Stimulated activated naive CD8-positive, alpha-beta T cell treated with anti-CD3 and anti-CD28 coated beads, Interleukin-15, Interleukin-2, amounts not matched to agents 100 ng/mL and 50 ng/mL, for 24 hours (primary cell): ENCODE results near the gene CD81.
A peak's percentile ranks its signal among the peaks of the same experiment; 100 is the strongest.
"Not testable (repeated sequence)": the region's sequence is repeated elsewhere in the genome, so short reads cannot be mapped to it uniquely, and the experiment has no call there.

ENCODE experiments used
- H3K27ac Mint-ChIP-seq: one replicate; pipeline ENCODE4 v1.8.0; 2021; ENCODE audit warnings: mild to moderate bottlenecking, mixed read lengths
- H3K27me3 Mint-ChIP-seq: one replicate; pipeline ENCODE4 v1.8.0; 2021; ENCODE audit warnings: mixed read lengths
- H3K36me3 Mint-ChIP-seq: one replicate; pipeline ENCODE4 v1.8.0; 2021; ENCODE audit warnings: low read depth, mixed read lengths
- H3K4me1 Mint-ChIP-seq: one replicate; pipeline ENCODE4 v1.8.0; 2021; ENCODE audit warnings: low read depth, mixed read lengths
- H3K4me3 Mint-ChIP-seq: one replicate; pipeline ENCODE4 v1.8.0; 2021; ENCODE audit warnings: mild to moderate bottlenecking, mixed read lengths
- H3K9me3 Mint-ChIP-seq: one replicate; pipeline ENCODE4 v1.8.0; 2021; ENCODE audit warnings: mixed read lengths

Gene CD81, protein sequence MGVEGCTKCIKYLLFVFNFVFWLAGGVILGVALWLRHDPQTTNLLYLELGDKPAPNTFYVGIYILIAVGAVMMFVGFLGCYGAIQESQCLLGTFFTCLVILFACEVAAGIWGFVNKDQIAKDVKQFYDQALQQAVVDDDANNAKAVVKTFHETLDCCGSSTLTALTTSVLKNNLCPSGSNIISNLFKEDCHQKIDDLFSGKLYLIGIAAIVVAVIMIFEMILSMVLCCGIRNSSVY

DNA sequence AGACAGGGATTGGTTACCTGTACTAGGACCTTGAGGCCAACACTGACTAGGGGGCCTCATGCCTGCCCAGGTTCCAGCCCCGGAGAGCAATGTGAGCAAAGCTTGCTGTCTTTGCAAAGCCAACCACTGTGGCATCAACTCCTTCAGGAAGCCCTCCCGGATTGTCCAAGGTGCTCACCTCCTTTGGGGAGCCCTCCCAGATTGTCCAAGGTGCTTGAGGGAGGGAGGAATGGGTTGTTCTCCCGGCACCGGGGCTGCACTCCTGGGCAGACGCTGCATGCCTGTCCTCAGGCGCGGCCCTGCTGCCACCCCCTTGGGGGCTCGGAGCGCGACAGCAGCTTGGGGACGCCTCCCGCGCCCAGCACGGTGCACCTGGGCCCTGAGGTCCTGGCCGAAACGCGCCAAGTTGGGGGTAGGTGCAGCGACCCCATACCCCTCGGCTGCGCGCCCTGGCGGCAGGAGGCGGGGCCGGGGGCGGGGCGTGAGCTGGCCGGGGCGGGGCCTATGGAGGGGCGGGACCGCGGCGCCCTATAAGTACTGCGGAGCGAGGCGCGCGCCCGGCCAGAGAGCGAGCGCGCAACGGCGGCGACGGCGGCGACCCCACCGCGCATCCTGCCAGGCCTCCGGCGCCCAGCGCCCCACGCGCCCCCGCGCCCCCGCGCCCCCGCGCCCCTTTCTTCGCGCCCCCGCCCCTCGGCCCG, at the start of gene CD81:
TSS of gene CD81 (plus strand) at position 560 of the 701 bp plus-strand sequence. CDS start 240 bp downstream, outside the sequence.
- Mint-ChIP-seq H3K4me3 (peak within 1 kb of the TSS; percentile 90), H3K27me3 (no peaks in the 10 kb centered on the region), H3K27ac (peak within 1 kb of the TSS; percentile 77), H3K4me1 (peaks cover 26% of the 10 kb centered on the region), H3K36me3 (no peaks in the 10 kb centered on the region), H3K9me3 (no peaks in the 10 kb centered on the region)

GRCh38 chr11:2328021-2328420, 49.1 kb upstream of the CD81 start:
- H3K9me3 Mint-ChIP-seq, result no peaks in the 10 kb centered on the region
- no peaks in the 10 kb centered on the region for H3K36me3 Mint-ChIP-seq
- no peak overlapping the region for H3K4me3 Mint-ChIP-seq
- H3K4me1 Mint-ChIP-seq, result no peaks in the 10 kb centered on the region
- no peak overlapping the region for H3K27ac Mint-ChIP-seq
- peaks cover 15% of the 10 kb centered on the region for H3K27me3 Mint-ChIP-seq

DNA sequence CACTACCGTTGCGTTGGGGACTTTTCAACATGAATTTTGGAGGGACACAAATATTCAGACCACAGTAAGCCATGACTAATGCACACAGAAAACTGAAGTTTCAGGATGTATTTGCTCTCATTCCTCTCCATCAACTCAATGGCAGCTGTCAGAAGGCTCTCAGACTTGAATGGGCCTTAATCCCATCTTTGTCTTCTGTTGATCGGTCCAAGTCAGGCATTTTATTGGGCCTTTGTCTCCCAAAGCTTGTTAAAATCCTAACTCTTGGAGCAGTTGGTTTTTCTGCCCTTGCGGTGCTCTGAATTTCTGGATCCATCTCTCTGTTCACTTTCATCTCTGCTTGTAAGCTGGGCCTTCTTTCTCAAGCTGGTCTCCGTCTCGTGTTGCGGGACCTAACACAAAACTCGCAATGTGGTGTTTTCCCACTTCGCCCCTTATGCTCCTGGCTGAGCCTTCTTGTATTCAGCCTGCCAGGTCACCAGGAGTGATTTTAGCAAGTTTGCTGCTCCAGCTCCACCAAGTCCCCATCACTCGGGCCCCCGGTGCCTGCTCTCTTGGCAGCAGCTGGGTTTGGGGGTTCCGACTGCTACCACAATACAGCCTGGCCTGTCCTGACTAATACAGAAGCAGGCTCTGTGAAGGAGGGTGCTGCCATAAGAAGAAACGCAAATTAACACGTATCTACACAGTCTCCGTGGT, 48.3 kb upstream of the CD81 start:
- no peaks in the 10 kb centered on the region for H3K4me1 Mint-ChIP-seq
- H3K36me3 Mint-ChIP-seq, result no peaks in the 10 kb centered on the region
- H3K4me3 Mint-ChIP-seq, result no peak overlapping the region
- no peaks in the 10 kb centered on the region for H3K9me3 Mint-ChIP-seq
- peaks cover 15% of the 10 kb centered on the region for H3K27me3 Mint-ChIP-seq
- no peak overlapping the region for H3K27ac Mint-ChIP-seq

DNA sequence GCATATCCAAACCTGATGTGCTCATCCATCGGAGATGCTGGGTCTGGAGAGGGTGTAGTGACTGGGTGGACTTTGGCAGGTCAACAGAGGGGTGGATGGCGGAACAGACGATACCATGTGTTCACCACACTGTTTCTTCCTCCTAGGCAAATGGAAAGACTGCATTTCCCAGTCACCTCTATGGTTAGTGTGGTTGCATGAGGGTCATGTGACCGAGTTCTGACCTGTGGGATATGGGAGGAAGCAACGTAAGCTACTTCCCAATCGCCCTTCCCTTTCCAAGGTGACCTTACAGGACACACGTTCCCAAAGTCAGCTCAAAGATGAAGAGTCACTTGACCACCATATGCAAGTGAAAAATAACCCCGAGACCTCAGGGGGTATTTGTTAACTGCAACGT, 47.6 kb upstream of the CD81 start:
- H3K9me3 Mint-ChIP-seq, result no peaks in the 10 kb centered on the region
- H3K36me3 Mint-ChIP-seq, result no peaks in the 10 kb centered on the region
- no peak overlapping the region for H3K27ac Mint-ChIP-seq
- no peak overlapping the region for H3K4me3 Mint-ChIP-seq
- peaks cover 12% of the 10 kb centered on the region for H3K27me3 Mint-ChIP-seq
- H3K4me1 Mint-ChIP-seq, result no peaks in the 10 kb centered on the region

- Mint-ChIP-seq H3K36me3 (no peaks in the 10 kb centered on the region), H3K4me1 (no peaks in the 10 kb centered on the region), H3K9me3 (no peaks in the 10 kb centered on the region), H3K27ac (no peak overlapping the region), H3K27me3 (peaks cover 11% of the 10 kb centered on the region), H3K4me3 (no peak overlapping the region)
Observed at GRCh38 chr11:2330696-2331095, 46.4 kb upstream of the CD81 start.

- no peaks in the 10 kb centered on the region for H3K36me3 Mint-ChIP-seq
- no peak overlapping the region for H3K4me3 Mint-ChIP-seq
- H3K9me3 Mint-ChIP-seq, result no peaks in the 10 kb centered on the region
- no peak overlapping the region for H3K27ac Mint-ChIP-seq
- H3K27me3 Mint-ChIP-seq, result peaks cover 7% of the 10 kb centered on the region
- no peaks in the 10 kb centered on the region for H3K4me1 Mint-ChIP-seq
Observed at GRCh38 chr11:2331404-2331803, 45.7 kb upstream of the CD81 start.

DNA sequence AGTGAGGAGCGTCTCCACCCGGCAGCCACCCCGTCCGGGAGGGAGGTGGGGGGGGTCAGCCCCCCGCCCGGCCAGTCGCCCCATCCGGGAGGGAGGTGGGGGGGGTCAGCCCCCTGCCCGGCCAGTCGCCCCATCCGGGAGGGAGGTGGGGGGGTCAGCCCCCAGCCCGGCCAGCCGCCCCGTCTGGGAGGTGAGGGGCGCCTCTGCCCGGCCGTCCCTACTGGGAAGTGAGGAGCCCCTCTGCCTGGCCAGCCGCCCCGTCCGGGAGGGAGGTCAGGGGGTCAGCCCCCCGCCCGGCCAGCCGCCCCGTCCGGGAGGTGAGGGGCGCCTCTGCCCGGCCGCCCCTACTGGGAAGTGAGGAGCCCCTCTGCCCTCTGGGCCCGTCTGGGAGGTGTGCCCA, 44.5 kb upstream of the CD81 start:
- H3K27ac Mint-ChIP-seq, H3K36me3 Mint-ChIP-seq, H3K4me1 Mint-ChIP-seq, H3K4me3 Mint-ChIP-seq, H3K9me3 Mint-ChIP-seq, H3K27me3 Mint-ChIP-seq: not testable (repeated sequence)

GRCh38 chr11:2333486-2334205, 43.5 kb upstream of the CD81 start:
- H3K9me3 Mint-ChIP-seq, H3K27me3 Mint-ChIP-seq, H3K4me3 Mint-ChIP-seq, H3K27ac Mint-ChIP-seq, H3K4me1 Mint-ChIP-seq, H3K36me3 Mint-ChIP-seq: not testable (repeated sequence)

DNA sequence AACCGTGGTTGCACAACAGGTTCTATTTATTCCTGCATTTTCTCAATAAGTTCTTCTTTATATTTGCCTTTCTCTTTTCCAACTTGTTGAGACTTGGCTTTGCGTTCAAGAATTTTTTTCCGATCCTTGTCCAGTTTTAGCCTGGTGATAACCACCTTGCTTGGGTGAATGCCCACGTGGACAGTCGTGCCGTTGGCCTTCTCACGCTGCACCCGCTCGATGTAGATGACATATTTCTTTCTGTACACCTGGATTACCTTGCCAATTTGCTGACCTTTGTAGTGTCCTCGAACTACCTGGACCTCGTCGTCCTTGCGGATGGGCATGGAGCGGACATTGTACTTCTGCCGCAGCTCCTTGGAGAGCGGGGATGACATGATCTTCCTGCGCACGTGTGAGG, 41.8 kb upstream of the CD81 start:
- H3K36me3 Mint-ChIP-seq, H3K4me1 Mint-ChIP-seq, H3K27me3 Mint-ChIP-seq, H3K4me3 Mint-ChIP-seq, H3K27ac Mint-ChIP-seq, H3K9me3 Mint-ChIP-seq: not testable (repeated sequence)

GRCh38 chr11:2338760-2339159, 38.4 kb upstream of the CD81 start:
- not testable (repeated sequence) for H3K4me1 Mint-ChIP-seq

DNA sequence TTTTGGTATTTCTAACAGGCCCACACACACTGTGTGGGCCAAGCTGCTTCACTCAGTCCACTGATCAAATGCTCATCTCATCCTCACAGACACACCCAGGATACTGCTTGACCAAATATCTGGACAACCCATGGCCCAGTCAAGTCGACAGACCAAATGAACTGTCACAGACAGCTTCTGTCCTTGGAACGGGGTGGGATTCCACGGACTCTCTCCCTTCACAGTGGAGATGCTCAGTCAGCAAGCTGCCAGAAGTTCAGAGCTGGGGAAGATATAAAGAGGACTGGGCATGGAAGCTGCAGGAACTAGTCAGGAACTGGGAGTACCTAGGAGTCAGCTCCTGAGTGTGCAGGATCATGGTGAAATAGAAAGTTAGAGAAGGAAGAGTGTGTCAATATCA, 34.6 kb upstream of the CD81 start:
- Mint-ChIP-seq H3K27me3 (no peaks in the 10 kb centered on the region), H3K4me3 (no peak overlapping the region), H3K36me3 (no peaks in the 10 kb centered on the region), H3K4me1 (no peaks in the 10 kb centered on the region), H3K27ac (no peak overlapping the region), H3K9me3 (no peaks in the 10 kb centered on the region)

More at GRCh38 chr11:2338760-2339159, 38.4 kb upstream of the CD81 start:
- not testable (repeated sequence) for H3K9me3 Mint-ChIP-seq, H3K27ac Mint-ChIP-seq, H3K27me3 Mint-ChIP-seq, H3K4me3 Mint-ChIP-seq, H3K36me3 Mint-ChIP-seq

GRCh38 chr11:2342981-2343380, 34.1 kb upstream of the CD81 start:
- H3K36me3 Mint-ChIP-seq, result no peaks in the 10 kb centered on the region
- no peak overlapping the region for H3K4me3 Mint-ChIP-seq
- H3K4me1 Mint-ChIP-seq, result no peaks in the 10 kb centered on the region
- H3K9me3 Mint-ChIP-seq, result peaks cover under 1% of the 10 kb centered on the region
- H3K27me3 Mint-ChIP-seq, result no peaks in the 10 kb centered on the region
- H3K27ac Mint-ChIP-seq, result no peak overlapping the region

DNA sequence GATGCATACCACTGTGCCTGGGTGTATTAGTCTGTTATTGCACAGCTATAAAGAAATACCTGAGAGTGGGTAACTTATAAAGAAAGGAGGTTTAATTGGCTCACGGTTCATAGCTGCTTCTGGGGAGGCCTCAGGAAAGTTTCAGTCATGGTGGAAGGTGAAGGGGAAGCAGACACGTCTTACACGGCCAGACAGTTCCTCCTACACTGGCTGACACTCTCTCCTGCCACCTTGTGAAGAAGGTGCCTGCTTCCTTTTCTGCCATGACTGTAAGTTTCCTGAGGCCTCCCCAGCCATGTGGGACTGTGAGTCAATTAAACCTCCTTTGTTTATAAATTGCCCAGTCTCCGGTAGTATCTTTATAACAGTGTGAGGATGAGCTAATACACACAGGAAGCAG, 33.6 kb upstream of the CD81 start:
- no peaks in the 10 kb centered on the region for H3K4me1 Mint-ChIP-seq

GRCh38 chr11:2345050-2345449, 32.1 kb upstream of the CD81 start:
- Mint-ChIP-seq H3K27ac (no peak overlapping the region), H3K27me3 (no peaks in the 10 kb centered on the region), H3K9me3 (peaks cover 12% of the 10 kb centered on the region), H3K4me3 (no peak overlapping the region), H3K4me1 (no peaks in the 10 kb centered on the region), H3K36me3 (no peaks in the 10 kb centered on the region)

More for the DNA sequence above, 33.6 kb upstream of the CD81 start:
- H3K27ac Mint-ChIP-seq, result no peak overlapping the region
- no peaks in the 10 kb centered on the region for H3K27me3 Mint-ChIP-seq
- no peaks in the 10 kb centered on the region for H3K36me3 Mint-ChIP-seq
- no peak overlapping the region for H3K4me3 Mint-ChIP-seq
- H3K9me3 Mint-ChIP-seq, result peaks cover 5% of the 10 kb centered on the region

DNA sequence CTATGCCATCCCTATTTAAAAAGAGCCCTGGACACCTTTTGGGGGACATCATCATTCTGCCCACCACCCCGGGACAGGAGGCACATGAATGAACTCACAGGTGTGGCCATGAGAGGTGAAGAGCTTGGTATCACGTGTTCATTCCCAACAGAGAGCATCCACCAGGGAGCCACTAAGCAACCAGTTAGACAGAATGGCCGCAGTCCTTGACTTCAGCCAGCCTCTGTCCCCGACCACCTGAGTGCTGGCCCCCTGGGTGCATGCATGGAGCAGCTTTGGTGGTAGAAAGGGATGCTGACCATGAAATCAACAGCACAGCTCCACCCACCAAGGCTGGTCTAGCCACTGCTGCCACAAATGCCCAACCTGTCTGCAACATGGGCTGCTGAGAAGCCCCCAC, 31.1 kb upstream of the CD81 start:
- Mint-ChIP-seq H3K9me3 (peaks cover 12% of the 10 kb centered on the region), H3K36me3 (no peaks in the 10 kb centered on the region), H3K27ac (no peak overlapping the region), H3K4me1 (no peaks in the 10 kb centered on the region), H3K4me3 (no peak overlapping the region), H3K27me3 (no peaks in the 10 kb centered on the region)
